Activated naive CD4-positive, alpha-beta T cell treated with anti-CD3 and anti-CD28 coated beads, Interleukin-2, amount 50 U/mL, for 24 hours (primary cell): ENCODE measurements around the gene CDKN2A.

Source experiments
- H3K27ac Mint-ChIP-seq: one replicate; pipeline ENCODE4 v1.8.0; 2021; ENCODE audit warnings: mild to moderate bottlenecking, mixed read lengths
- H3K27me3 Mint-ChIP-seq: one replicate; pipeline ENCODE4 v1.8.0; 2021; ENCODE audit warnings: mixed read lengths
- H3K36me3 Mint-ChIP-seq: one replicate; pipeline ENCODE4 v1.8.0; 2021; ENCODE audit warnings: mixed read lengths
- H3K4me1 Mint-ChIP-seq: one replicate; pipeline ENCODE4 v1.8.0; 2021; ENCODE audit warnings: mixed read lengths
- H3K4me3 Mint-ChIP-seq: one replicate; pipeline ENCODE4 v1.8.0; 2021; ENCODE audit warnings: mild to moderate bottlenecking, mixed read lengths
- H3K9me3 Mint-ChIP-seq: one replicate; pipeline ENCODE4 v1.8.0; 2021; ENCODE audit warnings: mixed read lengths

CDKN2A gene

DNA sequence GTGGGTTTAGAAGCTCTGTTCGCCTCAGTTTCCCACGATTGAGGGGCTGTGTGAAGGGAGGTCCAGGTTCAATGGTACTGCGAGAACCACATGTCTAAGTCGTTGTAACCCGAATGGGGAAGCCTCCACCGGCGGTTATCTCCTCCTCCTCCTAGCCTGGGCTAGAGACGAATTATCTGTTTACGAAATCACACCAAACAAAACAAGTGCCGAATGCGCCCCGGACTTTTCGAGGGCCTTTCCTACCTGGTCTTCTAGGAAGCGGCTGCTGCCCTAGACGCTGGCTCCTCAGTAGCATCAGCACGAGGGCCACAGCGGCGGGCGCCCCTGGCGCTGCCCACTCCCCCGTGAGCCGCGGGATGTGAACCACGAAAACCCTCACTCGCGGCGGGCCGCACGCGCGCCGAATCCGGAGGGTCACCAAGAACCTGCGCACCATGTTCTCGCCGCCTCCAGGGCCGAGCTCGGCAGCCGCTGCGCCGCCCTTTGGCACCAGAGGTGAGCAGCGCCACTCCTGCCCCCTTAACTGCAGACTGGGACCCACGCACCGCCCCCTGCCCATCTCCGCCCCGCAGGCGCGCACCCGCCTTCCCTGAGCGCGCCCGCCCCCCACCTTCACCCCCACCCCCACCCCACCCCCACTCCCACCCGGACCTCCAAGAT is at the start of gene CDKN2A:
CDKN2A (minus strand) TSS at position 500 of the 663 bp plus-strand sequence.
- H3K27me3 Mint-ChIP-seq, result peaks cover 31% of the 10 kb centered on the region
- peaks cover 5% of the 10 kb centered on the region for H3K9me3 Mint-ChIP-seq
- peak within 1 kb of the TSS; percentile 94 for H3K4me3 Mint-ChIP-seq
- peaks cover 13% of the 10 kb centered on the region for H3K4me1 Mint-ChIP-seq
- H3K27ac Mint-ChIP-seq, result no peak within 1 kb of the TSS
- H3K36me3 Mint-ChIP-seq, result peaks cover 2% of the 10 kb centered on the region

DNA sequence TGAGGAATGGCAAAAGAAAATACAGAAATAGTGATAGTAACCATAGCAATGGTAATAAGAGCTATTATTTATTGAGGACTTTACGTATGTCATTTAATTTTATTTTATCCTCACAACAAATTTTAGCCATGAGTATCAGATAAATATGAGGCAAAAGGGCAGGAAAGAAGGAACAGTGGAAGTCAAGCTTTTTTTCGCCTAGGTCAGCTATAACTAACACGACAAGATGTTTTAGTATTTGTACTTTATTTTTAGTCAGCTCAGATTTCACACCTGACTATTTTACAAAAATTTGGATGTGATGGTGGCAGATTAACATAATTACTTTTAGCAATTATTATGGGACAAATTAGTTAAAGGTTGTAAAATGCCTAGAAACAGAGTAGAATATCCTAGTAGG is 49.7 kb upstream of the CDKN2A start:
- Mint-ChIP-seq H3K9me3 (no peaks in the 10 kb centered on the region), H3K4me3 (no peak overlapping the region), H3K27ac (no peak overlapping the region), H3K27me3 (peaks cover 11% of the 10 kb centered on the region), H3K36me3 (no peaks in the 10 kb centered on the region), H3K4me1 (peaks cover 21% of the 10 kb centered on the region)

DNA sequence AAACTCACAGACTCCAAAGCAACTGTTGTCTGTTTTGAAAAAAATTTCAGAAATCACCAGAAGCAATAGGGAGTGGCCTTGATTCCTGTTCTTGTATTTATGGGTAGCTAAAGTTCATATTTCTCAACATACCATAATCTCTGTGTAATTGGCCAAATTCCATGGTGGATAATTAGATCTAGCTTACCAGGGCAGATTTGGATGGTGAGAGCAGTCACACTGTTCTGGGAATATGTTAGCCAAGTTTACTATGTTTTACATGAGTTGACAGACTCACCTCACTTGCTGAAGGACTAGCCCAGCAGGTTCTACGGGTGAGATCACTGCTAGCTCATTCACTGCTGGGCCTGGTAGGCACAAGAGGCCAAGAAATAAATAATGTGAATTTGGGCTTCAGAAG is 47.6 kb upstream of the CDKN2A start:
- H3K4me3 Mint-ChIP-seq, result no peak overlapping the region
- H3K27ac Mint-ChIP-seq, result no peak overlapping the region
- H3K36me3 Mint-ChIP-seq, result no peaks in the 10 kb centered on the region
- no peaks in the 10 kb centered on the region for H3K9me3 Mint-ChIP-seq
- peaks cover 20% of the 10 kb centered on the region for H3K4me1 Mint-ChIP-seq
- H3K27me3 Mint-ChIP-seq, result peaks cover 5% of the 10 kb centered on the region

DNA sequence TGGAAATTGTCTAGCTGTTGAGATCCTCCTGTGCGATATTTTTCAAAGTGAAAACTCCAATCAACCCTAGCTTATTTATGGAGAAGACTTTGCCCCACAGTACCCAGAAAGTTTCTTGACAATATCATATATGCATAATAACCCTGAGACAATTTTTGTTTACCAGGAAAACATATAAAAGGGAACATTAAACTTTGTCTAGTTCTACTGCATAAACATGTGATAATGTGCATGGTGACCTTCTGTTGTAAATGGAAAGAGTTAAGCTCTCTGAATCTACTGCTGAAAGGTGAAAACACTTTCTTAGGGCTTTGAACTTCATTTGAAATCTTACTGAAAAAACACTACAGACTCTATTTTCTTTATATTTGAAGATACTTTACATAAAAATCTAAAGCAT is 47.2 kb upstream of the CDKN2A start:
- H3K36me3 Mint-ChIP-seq, result no peaks in the 10 kb centered on the region
- peaks cover 5% of the 10 kb centered on the region for H3K27me3 Mint-ChIP-seq
- H3K4me3 Mint-ChIP-seq, result no peak overlapping the region
- no peak overlapping the region for H3K27ac Mint-ChIP-seq
- H3K4me1 Mint-ChIP-seq, result peaks cover 16% of the 10 kb centered on the region
- H3K9me3 Mint-ChIP-seq, result no peaks in the 10 kb centered on the region

DNA sequence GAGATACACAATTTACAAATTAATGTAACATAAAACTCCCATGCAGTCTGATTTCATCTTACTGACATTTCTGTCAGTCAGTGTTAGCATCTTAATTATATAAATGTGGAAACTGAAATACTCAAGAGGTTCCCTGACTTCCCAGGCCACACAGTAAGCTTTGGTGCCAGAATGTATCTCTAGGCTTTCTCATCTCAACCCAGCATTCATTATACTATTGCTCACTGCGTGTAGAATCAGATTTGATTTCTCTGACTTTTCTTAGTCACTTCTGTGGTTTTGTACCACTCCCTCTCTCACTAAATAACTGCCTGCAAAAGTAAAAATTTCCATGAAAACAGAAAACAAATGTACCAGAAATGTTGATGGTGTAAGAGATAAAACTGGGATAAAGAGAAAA is 46.6 kb upstream of the CDKN2A start:
- no peak overlapping the region for H3K4me3 Mint-ChIP-seq
- no peak overlapping the region for H3K27ac Mint-ChIP-seq
- peaks cover 13% of the 10 kb centered on the region for H3K4me1 Mint-ChIP-seq
- peaks cover 5% of the 10 kb centered on the region for H3K27me3 Mint-ChIP-seq
- no peaks in the 10 kb centered on the region for H3K9me3 Mint-ChIP-seq
- H3K36me3 Mint-ChIP-seq, result no peaks in the 10 kb centered on the region

DNA sequence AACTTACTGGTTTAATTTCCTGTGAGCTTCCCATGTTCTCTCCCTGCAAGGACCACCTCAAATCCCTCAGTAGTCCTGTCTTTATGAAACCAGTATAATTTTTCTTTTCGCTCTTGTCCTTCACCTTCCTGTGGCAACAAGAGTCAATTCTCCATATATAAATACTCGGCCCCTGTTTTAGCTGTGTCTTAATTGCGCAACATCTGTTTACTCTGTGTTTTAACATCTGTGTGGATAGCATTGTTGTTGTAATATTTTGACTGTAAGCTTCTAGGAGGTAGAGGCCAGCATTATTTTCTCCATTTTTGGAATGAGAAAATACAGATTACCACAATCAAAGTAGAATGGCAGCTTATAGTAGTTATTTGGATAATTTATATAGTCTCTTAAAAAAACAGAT is 45.1 kb upstream of the CDKN2A start:
- Mint-ChIP-seq H3K36me3 (no peaks in the 10 kb centered on the region), H3K4me1 (peaks cover 9% of the 10 kb centered on the region)

DNA sequence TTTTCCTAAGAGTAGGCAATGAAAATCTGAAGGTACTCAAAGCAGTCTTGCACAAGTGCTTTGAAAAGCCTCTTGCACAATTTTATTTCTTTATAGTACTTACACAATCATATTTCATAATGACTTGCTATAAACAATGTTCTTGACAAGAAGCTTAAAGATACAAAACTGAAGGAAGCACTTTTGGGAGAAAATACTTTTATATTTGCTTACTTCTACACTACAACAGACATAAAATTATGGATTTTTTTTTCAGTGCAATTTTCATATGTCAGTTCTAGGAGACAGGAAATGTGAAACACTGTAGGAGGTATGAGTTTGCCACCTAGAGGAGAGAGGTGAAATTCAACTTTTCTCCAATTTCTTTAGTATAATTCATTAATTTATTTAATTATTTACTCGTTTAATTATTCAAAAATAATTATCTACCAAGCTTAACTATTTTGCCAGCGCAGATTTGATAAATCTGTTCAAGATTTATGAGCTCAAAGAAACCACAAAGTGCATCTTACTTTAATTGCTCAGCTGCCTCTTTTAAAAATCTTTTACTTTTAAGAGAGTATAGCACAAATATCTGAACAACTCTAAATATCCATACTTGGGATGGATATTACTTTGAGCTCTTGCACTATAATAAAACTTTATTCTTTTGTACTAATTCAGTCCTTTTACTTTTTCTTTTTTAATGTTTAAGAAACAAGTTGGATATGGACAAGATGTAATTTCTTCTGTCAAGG is 43.9 kb upstream of the CDKN2A start:
- Mint-ChIP-seq H3K4me1 (peaks cover 9% of the 10 kb centered on the region), H3K27ac (no peak overlapping the region), H3K36me3 (no peaks in the 10 kb centered on the region), H3K27me3 (peaks cover 1% of the 10 kb centered on the region), H3K9me3 (no peaks in the 10 kb centered on the region), H3K4me3 (no peak overlapping the region)

More for the DNA sequence above, 45.1 kb upstream of the CDKN2A start:
- no peak overlapping the region for H3K27ac Mint-ChIP-seq
- H3K27me3 Mint-ChIP-seq, result peaks cover 5% of the 10 kb centered on the region
- H3K9me3 Mint-ChIP-seq, result no peaks in the 10 kb centered on the region
- H3K4me3 Mint-ChIP-seq, result no peak overlapping the region

DNA sequence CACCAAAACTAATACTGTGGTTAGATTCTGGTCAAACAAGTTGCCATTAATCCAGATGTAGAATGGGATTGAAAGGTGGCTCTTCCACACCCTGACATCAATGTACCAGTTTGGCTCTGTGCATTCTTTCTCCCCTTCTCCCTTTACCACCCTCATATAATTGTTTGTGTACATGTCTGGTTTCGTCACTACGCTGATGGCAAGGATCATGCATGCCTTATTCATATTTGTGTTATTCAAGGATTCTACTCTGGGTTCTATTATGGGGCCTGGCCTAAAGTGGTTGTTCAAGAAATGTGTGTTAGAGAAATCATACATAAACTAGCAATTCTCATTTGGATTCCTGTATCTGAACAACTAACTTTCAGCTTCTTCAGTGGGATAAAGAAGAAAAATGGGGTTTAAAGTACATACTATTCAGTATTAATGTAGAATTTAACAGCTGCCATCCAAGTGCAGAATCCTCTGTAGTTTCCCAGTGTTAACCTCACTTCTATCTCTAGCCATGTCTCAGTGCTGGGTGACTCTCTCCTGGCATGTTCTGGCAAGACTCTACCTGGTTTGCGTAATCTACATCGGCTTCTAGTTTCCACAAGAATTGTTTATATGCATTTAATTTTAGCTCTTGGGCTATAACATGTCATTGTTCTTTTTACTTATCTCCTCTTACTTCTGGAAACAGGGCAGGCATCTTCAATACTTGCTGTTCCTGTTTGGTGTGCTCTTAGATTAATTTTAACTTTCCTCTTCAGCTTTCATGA is 42.9 kb upstream of the CDKN2A start:
- no peaks in the 10 kb centered on the region for H3K9me3 Mint-ChIP-seq
- no peak overlapping the region for H3K4me3 Mint-ChIP-seq
- peaks cover 1% of the 10 kb centered on the region for H3K27me3 Mint-ChIP-seq
- no peak overlapping the region for H3K27ac Mint-ChIP-seq
- no peaks in the 10 kb centered on the region for H3K36me3 Mint-ChIP-seq
- H3K4me1 Mint-ChIP-seq, result peaks cover 9% of the 10 kb centered on the region

DNA sequence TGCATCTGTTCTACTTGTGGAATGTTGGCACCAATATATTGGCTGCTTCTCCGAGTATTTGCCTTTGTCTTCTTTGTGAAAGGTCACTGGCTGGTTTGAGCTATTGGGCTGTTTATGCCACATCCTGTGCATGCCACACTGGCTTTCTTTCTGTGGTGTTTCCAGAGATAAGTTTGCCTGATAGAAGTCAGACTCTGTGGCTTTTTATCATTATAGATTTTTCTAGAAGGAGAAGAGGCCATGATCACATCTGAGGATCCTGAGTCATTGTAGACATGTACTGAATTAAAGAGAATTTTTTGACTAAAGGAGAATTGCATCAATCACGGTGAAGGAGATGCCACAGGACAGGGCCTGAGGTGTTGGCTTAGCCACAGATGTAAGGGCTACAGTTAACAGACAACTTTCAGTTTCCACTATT is 41.4 kb upstream of the CDKN2A start:
- Mint-ChIP-seq H3K27me3 (no peaks in the 10 kb centered on the region), H3K4me1 (peaks cover 4% of the 10 kb centered on the region), H3K36me3 (no peaks in the 10 kb centered on the region), H3K27ac (no peak overlapping the region), H3K4me3 (no peak overlapping the region), H3K9me3 (no peaks in the 10 kb centered on the region)

DNA sequence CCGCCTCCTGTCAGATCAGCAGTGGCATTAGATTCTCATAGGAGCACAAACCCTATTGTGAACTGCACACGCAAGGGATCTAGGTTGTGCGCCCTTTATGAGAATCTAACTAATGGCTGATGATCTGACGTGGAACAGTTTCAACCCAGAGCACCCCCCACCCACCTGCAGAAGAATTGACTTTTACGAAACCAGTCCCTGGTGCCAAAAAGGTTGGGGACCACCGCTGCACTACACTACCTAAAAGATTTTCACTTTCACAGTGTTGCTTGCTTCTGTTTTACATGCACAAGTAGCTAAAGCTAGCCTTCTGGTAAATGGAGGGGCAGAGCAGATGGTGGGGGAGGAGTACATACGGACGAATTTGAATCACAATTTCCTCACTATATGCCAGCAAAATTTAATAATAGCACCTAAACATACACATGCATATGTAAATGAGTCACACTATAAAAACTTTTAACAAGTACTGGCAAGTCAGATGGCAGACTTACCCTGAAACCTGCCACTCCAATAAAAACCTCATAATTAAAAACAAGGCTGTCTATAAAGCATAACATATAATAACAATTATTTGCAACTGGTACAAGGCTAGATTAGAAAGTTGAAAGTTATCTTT is 38.9 kb upstream of the CDKN2A start:
- peaks cover 7% of the 10 kb centered on the region for H3K4me1 Mint-ChIP-seq
- H3K9me3 Mint-ChIP-seq, result no peaks in the 10 kb centered on the region
- H3K36me3 Mint-ChIP-seq, result no peaks in the 10 kb centered on the region
- no peaks in the 10 kb centered on the region for H3K27me3 Mint-ChIP-seq
- H3K4me3 Mint-ChIP-seq, result no peak overlapping the region
- no peak overlapping the region for H3K27ac Mint-ChIP-seq

- Mint-ChIP-seq H3K27me3 (no peaks in the 10 kb centered on the region), H3K9me3 (no peaks in the 10 kb centered on the region), H3K4me3 (no peak overlapping the region), H3K27ac (no peak overlapping the region), H3K4me1 (peaks cover 3% of the 10 kb centered on the region), H3K36me3 (no peaks in the 10 kb centered on the region)
Observed at GRCh38 chr9:22031655-22032411, 37.6 kb upstream of the CDKN2A start.

DNA sequence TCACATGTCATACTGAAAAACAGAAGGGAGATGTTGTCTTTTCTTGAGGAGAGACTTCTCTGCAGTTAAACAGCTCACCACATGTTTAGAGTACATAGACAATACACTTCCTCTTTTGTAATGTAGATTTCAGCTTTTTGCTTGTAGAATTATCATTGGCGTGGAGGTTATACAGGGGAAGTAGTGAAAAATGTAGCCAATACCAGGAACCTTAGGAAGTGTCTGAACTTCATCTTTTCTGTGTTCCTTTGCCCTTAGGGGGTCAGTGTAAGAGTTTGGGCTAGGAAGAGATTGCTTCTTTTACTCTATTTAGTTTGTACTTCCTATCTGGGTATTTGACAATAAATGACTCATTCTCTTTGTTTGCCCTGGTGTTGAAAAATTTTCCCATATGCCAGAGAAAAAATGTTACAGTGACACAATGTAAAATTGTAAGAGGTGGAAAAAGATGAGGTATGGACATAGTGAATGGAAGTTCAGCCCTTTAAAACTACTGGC is 36.0 kb upstream of the CDKN2A start:
- Mint-ChIP-seq H3K27me3 (no peaks in the 10 kb centered on the region), H3K9me3 (no peaks in the 10 kb centered on the region), H3K27ac (no peak overlapping the region), H3K36me3 (no peaks in the 10 kb centered on the region), H3K4me1 (peaks cover 3% of the 10 kb centered on the region), H3K4me3 (no peak overlapping the region)

- H3K27me3 Mint-ChIP-seq, result no peaks in the 10 kb centered on the region
- no peaks in the 10 kb centered on the region for H3K36me3 Mint-ChIP-seq
- peaks cover 3% of the 10 kb centered on the region for H3K4me1 Mint-ChIP-seq
- H3K9me3 Mint-ChIP-seq, result no peaks in the 10 kb centered on the region
- no peak overlapping the region for H3K4me3 Mint-ChIP-seq
- H3K27ac Mint-ChIP-seq, result no peak overlapping the region
Observed at GRCh38 chr9:22029231-22029630, 35.0 kb upstream of the CDKN2A start.

DNA sequence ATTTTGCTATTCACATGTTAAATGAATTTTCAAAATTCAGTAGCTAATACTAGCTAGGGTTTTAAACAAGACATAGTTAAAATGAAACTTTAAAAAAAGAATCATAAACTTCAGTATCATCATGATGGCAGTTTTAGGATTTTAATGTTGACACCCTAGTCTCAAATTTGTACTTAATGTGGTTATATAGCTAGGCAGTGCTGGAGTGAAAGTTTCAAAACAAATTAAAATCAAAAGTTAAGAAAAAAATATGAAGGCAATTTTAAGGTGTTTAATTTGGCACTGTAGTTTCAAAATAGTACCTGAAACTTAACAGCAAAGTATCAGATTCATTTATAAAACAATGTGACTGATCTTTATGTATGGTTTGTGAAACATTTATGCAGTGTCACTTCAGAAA is 34.2 kb upstream of the CDKN2A start:
- Mint-ChIP-seq H3K4me1 (peaks cover 3% of the 10 kb centered on the region), H3K27me3 (no peaks in the 10 kb centered on the region), H3K9me3 (no peaks in the 10 kb centered on the region), H3K27ac (no peak overlapping the region), H3K36me3 (no peaks in the 10 kb centered on the region), H3K4me3 (no peak overlapping the region)

- H3K27me3 Mint-ChIP-seq, result peaks cover 7% of the 10 kb centered on the region
- peaks cover 3% of the 10 kb centered on the region for H3K4me1 Mint-ChIP-seq
- peaks cover 4% of the 10 kb centered on the region for H3K9me3 Mint-ChIP-seq
- no peaks in the 10 kb centered on the region for H3K36me3 Mint-ChIP-seq
- H3K4me3 Mint-ChIP-seq, result no peak overlapping the region
- no peak overlapping the region for H3K27ac Mint-ChIP-seq
Observed at GRCh38 chr9:22026696-22027095, 32.5 kb upstream of the CDKN2A start.
